H1 (cell line): Measurements from ENCODE around the gene ADIPOQ.

Source experiments
- EGR1 ChIP-seq: IDR thresholded peaks from 2 replicates; pipeline ENCODE4 v1.6.1; 2011; ENCODE audit warnings: low read depth, low read length, borderline replicate concordance
- MAX ChIP-seq: IDR thresholded peaks from 2 replicates; pipeline ENCODE4 v1.6.1; 2012; ENCODE audit warnings: inconsistent platforms
- SIN3A ChIP-seq, 2 experiments: IDR thresholded peaks in 1 of 2; conservative IDR thresholded peaks in 1 of 2; 2 replicates each; pipeline ENCODE4 v1.6.1; 2011 to 2012; ENCODE audit warnings: low read length in 2 of 2, improper control_type of control experiment in 1 of 2, low read depth in 1 of 2, mild to moderate bottlenecking in 1 of 2
- TAF1 ChIP-seq: IDR thresholded peaks from 2 replicates; pipeline ENCODE4 v1.6.1; 2011; ENCODE audit warnings: mild to moderate bottlenecking, low read depth, low read length
- TBP ChIP-seq: IDR thresholded peaks from 2 replicates; pipeline ENCODE4 v1.6.1; 2011; ENCODE audit warnings: low read depth, low read length, improper control_type of control experiment
- TCF12 ChIP-seq: IDR thresholded peaks from 2 replicates; pipeline ENCODE4 v1.6.1; 2011; ENCODE audit warnings: low read depth, mild to moderate bottlenecking, low read length

- TF ChIP-seq MAX = no peak
- TF ChIP-seq SIN3A (conservative IDR thresholded peaks at IDR 0.05 in 1 of 2, IDR thresholded peaks at IDR 0.05 in 1 of 2; ENCODE audit: low read depth in 1 of 2, low read length in 2 of 2) = no peak
- TF ChIP-seq TCF12 = no peak
- no peak for TF ChIP-seq TBP
- no peak for TF ChIP-seq TAF1
- TF ChIP-seq EGR1 = no peak
Observed at GRCh38 chr3:186879781-186880180, 37.3 kb downstream of the ADIPOQ start.
